Loucy (cell line): ENCODE data around the gene PCBD2.

Experiments
- H2AFZ ChIP-seq: fragments of 200-600 bp; sonication (generic); 2 replicates; pipeline ENCODE4 v1.6.0; 2016; ENCODE audit warnings: antibody characterized with exemption, mild to moderate bottlenecking, low read length, moderate library complexity
- H3F3A ChIP-seq: fragments of 200-600 bp; 2 replicates; pipeline ENCODE4 v1.6.0; 2016; ENCODE audit warnings: antibody characterized with exemption, low read depth, mild to moderate bottlenecking
- H3K27me3 ChIP-seq: fragments of 200-600 bp; sonication (generic); 2 replicates; pipeline ENCODE4 v1.6.1; 2014; ENCODE audit warnings: low read length, mild to moderate bottlenecking; ENCODE audit not compliant: insufficient read depth, poor library complexity, severe bottlenecking
- H3K36me3 ChIP-seq: fragments of 200-600 bp; sonication (generic); 2 replicates; pipeline ENCODE4 v1.6.1; 2016; ENCODE audit warnings: low read length; ENCODE audit not compliant: insufficient read depth
- H3K4me1 ChIP-seq: fragments of 200-600 bp; sonication (generic); 2 replicates; pipeline ENCODE4 v1.5.1; 2014; ENCODE audit warnings: low read length, mild to moderate bottlenecking; ENCODE audit not compliant: insufficient read depth, poor library complexity, severe bottlenecking
- H3K4me2 ChIP-seq: fragments of 200-600 bp; sonication (generic); 2 replicates; pipeline ENCODE4 v1.6.0; 2014; ENCODE audit warnings: antibody characterized with exemption, low read length, low read depth, mild to moderate bottlenecking; ENCODE audit not compliant: poor library complexity, severe bottlenecking
- H3K4me3 ChIP-seq: fragments of 200-600 bp; sonication (generic); 2 replicates; pipeline ENCODE4 v1.5.1; 2014; ENCODE audit warnings: low read length, mild to moderate bottlenecking, mixed read lengths; ENCODE audit not compliant: poor library complexity, severe bottlenecking
- H3K79me2 ChIP-seq: fragments of 200-600 bp; sonication (generic); 2 replicates; pipeline ENCODE4 v1.6.1; 2014; ENCODE audit warnings: low read length; ENCODE audit not compliant: insufficient read depth
- H3K9ac ChIP-seq: fragments of 200-600 bp; sonication (generic); 2 replicates; pipeline ENCODE4 v1.6.0; 2014; ENCODE audit warnings: mild to moderate bottlenecking, low read depth, low read length, moderate library complexity; ENCODE audit not compliant: poor library complexity, severe bottlenecking
- H3K9me2 ChIP-seq: fragments of 200-600 bp; sonication (generic); replicated peaks from 2 replicates; pipeline ENCODE4 v1.6.1; 2016; ENCODE audit warnings: low read depth, low read length, mixed read lengths
- H3K9me3 ChIP-seq: fragments of 200-600 bp; sonication (generic); 2 replicates; pipeline ENCODE4 v1.6.1; 2014; ENCODE audit warnings: mild to moderate bottlenecking, antibody characterized with exemption, low read length, low read depth; ENCODE audit not compliant: insufficient read depth
- H4K20me1 ChIP-seq: fragments of 200-600 bp; sonication (generic); 2 replicates; pipeline ENCODE4 v1.6.0; 2014; ENCODE audit warnings: antibody characterized with exemption, low read length, mild to moderate bottlenecking; ENCODE audit not compliant: insufficient read depth, poor library complexity, severe bottlenecking
- CTCF ChIP-seq: fragments of 200-600 bp; sonication (generic); conservative IDR thresholded peaks from 2 replicates; pipeline ENCODE4 v1.5.1; 2014; ENCODE audit warnings: mild to moderate bottlenecking, antibody characterized with exemption, low read length
- EZH2phosphoT487 ChIP-seq: fragments of 200-600 bp; IDR thresholded peaks from 2 replicates; pipeline ENCODE4 v1.6.1; 2018; ENCODE audit warnings: antibody characterized with exemption, mild to moderate bottlenecking, moderate library complexity, borderline replicate concordance

The PCBD2 gene

DNA sequence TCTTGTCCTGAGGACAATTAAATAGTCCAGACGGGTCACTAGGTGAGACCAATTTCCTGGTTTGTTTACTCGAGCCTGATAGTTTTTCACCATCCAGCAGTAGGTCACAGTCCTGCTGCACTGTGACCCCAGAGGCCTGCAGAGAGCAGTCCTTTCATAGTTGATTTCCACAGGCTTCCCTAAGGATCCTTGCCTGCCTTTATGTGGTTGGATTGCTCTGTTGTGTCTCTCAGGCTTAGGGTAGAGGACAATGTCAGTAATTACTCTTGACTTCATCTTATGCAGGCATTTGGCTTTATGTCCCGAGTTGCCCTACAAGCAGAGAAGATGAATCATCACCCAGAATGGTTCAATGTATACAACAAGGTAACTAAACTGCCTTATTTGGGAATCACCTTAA is 53.8 kb downstream of the PCBD2 start:
- Histone ChIP-seq H3F3A (no peaks in the 10 kb centered on the region), H3K79me2 (no peaks in the 10 kb centered on the region), H3K36me3 (no peaks in the 10 kb centered on the region), H3K9ac (no peak overlapping the region), H3K4me1 (peaks cover 3% of the 10 kb centered on the region), H2AFZ (no peak overlapping the region), H3K27me3 (no peaks in the 10 kb centered on the region), H4K20me1 (no peaks in the 10 kb centered on the region), H3K9me2 (no peaks in the 10 kb centered on the region), H3K4me3 (no peak overlapping the region), H3K9me3 (no peaks in the 10 kb centered on the region), H3K4me2 (no peak overlapping the region)
- TF ChIP-seq EZH2phosphoT487 (no peak), CTCF (no peak)

DNA sequence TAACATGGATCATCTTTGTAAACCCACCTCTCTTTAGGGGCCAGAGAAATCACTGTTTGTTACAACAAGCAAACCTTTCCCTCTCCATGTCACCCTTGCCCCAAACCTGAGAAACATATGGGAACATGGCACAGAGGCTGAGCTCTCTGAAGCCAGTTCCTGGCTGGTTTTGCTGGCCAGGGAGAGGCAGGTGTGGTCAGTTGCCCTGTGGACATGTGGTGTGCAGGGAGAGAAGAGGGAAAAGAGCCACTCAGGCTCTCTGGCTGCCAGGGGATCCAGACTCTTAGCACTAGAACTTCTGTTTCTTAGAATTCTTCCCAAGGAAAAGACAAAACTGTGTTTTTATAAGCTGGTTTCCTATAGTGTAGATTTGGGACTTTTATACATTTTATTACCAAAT is 58.2 kb downstream of the PCBD2 start:
- Histone ChIP-seq H3K79me2 (no peaks in the 10 kb centered on the region), H3K4me2 (no peak overlapping the region), H3F3A (no peaks in the 10 kb centered on the region), H2AFZ (no peak overlapping the region), H3K9me3 (no peaks in the 10 kb centered on the region), H3K4me1 (peaks cover under 1% of the 10 kb centered on the region), H3K4me3 (no peak overlapping the region), H3K36me3 (no peaks in the 10 kb centered on the region), H3K9ac (no peak overlapping the region), H4K20me1 (no peaks in the 10 kb centered on the region), H3K9me2 (no peaks in the 10 kb centered on the region), H3K27me3 (no peaks in the 10 kb centered on the region)
- TF ChIP-seq EZH2phosphoT487 (no peak), CTCF (no peak)

DNA sequence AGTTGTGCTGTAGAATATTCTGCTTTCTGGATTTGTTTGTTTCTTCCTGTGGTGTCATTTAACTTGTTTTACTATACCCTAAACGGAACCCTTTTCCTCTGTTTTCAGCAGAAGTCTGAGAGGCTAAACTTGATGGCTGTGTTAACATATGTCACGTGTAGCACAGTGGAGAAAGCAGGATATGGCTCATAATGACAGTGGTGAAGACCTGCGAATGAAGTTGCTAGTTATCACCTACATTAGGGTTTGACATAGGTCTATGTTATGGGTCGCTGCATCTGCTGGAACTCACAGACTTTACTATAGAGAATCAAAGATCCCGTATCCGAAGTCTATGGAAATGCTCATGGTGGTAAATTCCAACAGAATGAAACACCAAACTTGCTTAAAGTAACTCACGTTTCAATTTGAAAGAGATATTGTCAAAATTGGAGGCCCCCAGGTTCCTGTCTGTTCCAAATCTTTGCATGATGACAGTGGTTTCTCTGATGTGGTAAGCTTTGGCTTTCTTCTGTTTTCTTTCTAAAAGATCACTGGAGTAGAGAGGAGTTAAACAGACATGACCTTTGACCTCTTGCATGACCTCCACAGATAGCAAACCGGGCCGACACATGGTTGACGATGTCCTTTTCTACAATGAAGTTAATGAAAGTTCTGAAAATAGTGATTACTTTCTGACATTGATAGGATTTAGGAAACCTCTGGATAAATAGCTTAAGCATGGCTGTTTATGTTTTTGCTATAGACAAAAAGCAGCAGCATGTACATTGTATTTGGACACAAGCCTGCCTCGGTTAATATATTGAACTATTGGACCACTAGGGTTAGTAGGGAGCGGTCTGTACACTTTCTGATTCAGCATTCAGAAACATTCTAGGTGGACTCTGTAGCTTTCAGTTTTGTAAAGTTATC is 59.7 kb downstream of the PCBD2 start:
- no peaks in the 10 kb centered on the region for H4K20me1 ChIP-seq
- H3K79me2 ChIP-seq, result no peaks in the 10 kb centered on the region
- H3K36me3 ChIP-seq, result no peaks in the 10 kb centered on the region
- no peak for TF ChIP-seq EZH2phosphoT487
- no peak for TF ChIP-seq CTCF
- H2AFZ ChIP-seq, result no peak overlapping the region
- no peaks in the 10 kb centered on the region for H3K9me2 ChIP-seq
- H3K4me2 ChIP-seq, result no peak overlapping the region
- H3K4me3 ChIP-seq, result no peak overlapping the region
- H3K4me1 ChIP-seq, result no peaks in the 10 kb centered on the region
- no peaks in the 10 kb centered on the region for H3F3A ChIP-seq
- no peaks in the 10 kb centered on the region for H3K27me3 ChIP-seq
- H3K9me3 ChIP-seq, result no peaks in the 10 kb centered on the region
- no peak overlapping the region for H3K9ac ChIP-seq
